Spleen (tissue), 7 donors: Measurements from ENCODE around the gene TMEM267.

ENCODE experiments used
- POLR2A ChIP-seq, 3 donors: fragments of 450-650 bp; IDR thresholded peaks; one replicate each; pipeline ENCODE4 v1.5.1; 2017; ENCODE audit warnings: antibody characterized with exemption in 3 of 3, mild to moderate bottlenecking in 1 of 3
- POLR2AphosphoS5 ChIP-seq, 3 donors: sonication (generic); formaldehyde crosslinking; IDR thresholded peaks; one replicate each; pipeline ENCODE4 v1.5.1; 2017; ENCODE audit warnings: antibody characterized with exemption in 3 of 3
- TF ChIP-seq, protein P1 (sequence below), 11 experiments: fragments of 200-600 bp in 7 of 11; fragments of 450-650 bp in 4 of 11; sonication (generic) in 4 of 11; IDR thresholded peaks in 8 of 11; conservative IDR thresholded peaks in 3 of 11; 1 replicate in 7 of 11; 2 replicates in 4 of 11; pipeline versions ENCODE4 v1.4.0 to v1.8.0; 2016 to 2021; ENCODE audit warnings: antibody characterized with exemption in 11 of 11, inconsistent platforms in 4 of 11, mild to moderate bottlenecking in 1 of 11
- donor health status: DM: no; HTN: no; CAD: no; lungs with moderate emphysema.
- donor health status: DM: no; HTN: no; CAD: no.
- donor health status: DM: no; HTN: no; CAD: no.

DNA sequence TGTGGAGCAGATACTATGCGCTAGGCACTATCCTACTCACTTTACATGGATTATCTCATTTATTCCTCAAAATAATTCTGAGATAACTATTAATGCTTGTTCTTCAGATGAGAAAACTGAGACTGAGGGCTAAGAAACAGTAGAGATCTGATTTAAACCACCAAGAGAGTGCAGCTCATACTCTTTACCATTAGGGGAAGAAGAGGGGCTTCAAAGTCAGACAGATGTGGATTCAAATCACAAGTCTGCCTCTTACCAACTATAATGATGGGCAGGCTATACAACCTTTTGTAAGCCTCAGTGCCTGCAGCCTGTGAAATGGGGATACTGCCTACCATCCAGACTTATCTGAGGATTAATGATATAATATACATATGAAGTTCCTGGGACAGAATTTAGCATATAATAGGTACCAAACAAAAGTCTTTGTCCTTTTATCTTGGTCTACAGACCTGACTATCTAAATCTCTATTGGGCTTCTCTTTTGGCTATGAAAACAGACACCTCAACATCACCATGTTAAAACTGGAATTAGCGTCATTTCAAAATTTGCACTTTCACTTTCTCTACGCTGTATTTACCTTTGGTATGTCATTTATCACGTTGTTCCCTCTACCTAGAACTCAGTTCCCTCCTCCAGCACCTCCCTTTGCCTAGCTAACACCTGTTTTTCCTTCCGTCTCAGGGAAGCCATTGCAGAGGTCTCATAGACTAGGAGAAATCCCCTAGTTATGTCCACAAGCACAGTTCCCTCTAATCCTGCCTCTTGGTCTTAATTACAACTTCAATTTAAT is 13.8 kb upstream of the TMEM267 start:
- no peak for TF ChIP-seq POLR2A (IDR thresholded peaks at IDR 0.05)
- TF ChIP-seq, protein P1, sequence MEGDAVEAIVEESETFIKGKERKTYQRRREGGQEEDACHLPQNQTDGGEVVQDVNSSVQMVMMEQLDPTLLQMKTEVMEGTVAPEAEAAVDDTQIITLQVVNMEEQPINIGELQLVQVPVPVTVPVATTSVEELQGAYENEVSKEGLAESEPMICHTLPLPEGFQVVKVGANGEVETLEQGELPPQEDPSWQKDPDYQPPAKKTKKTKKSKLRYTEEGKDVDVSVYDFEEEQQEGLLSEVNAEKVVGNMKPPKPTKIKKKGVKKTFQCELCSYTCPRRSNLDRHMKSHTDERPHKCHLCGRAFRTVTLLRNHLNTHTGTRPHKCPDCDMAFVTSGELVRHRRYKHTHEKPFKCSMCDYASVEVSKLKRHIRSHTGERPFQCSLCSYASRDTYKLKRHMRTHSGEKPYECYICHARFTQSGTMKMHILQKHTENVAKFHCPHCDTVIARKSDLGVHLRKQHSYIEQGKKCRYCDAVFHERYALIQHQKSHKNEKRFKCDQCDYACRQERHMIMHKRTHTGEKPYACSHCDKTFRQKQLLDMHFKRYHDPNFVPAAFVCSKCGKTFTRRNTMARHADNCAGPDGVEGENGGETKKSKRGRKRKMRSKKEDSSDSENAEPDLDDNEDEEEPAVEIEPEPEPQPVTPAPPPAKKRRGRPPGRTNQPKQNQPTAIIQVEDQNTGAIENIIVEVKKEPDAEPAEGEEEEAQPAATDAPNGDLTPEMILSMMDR (IDR thresholded peaks at IDR 0.05 in 8 of 11, conservative IDR thresholded peaks at IDR 0.05 in 3 of 11) = no peak
- no peak for TF ChIP-seq POLR2AphosphoS5 (IDR thresholded peaks at IDR 0.05)
